Gastroesophageal sphincter (tissue), 4 donors: ENCODE results near the gene CNNM2. TPM values are rescaled to one million over a fixed set of nuclear protein-coding genes. Genes with fewer than 3 reads are reported as not detected.

Experiments used
- ATAC-seq: fragments of 150-250 bp; one replicate; pipeline ENCODE4 v1.9.1; 2016; ENCODE audit warnings: mild to moderate bottlenecking, moderate library complexity
- H3K27ac ChIP-seq, 4 donors: fragments of 200-600 bp; sonication (generic) in 3 of 4; 1 replicate in 3 of 4; 2 replicates in 1 of 4; pipeline ENCODE4 v1.5.1; 2016 to 2019
- H3K27me3 ChIP-seq: fragments of 200-600 bp; sonication (generic); one replicate; pipeline ENCODE4 v1.5.1; 2019
- H3K36me3 ChIP-seq, 2 donors: fragments of 200-600 bp; sonication (generic); one replicate each; pipeline ENCODE4 v1.5.1; 2019; ENCODE audit warnings: control low read depth in 1 of 2
- H3K4me1 ChIP-seq, 3 donors: fragments of 200-600 bp; sonication (generic); 1 replicate in 2 of 3; 2 replicates in 1 of 3; pipeline ENCODE4 v1.5.1; 2016 to 2019; ENCODE audit warnings: control low read depth in 2 of 3
- H3K4me3 ChIP-seq, 2 donors: fragments of 200-600 bp; sonication (generic); one replicate each; pipeline ENCODE4 v1.5.1; 2019; ENCODE audit warnings: mild to moderate bottlenecking in 1 of 2, moderate library complexity in 1 of 2
- H3K9me3 ChIP-seq, 3 donors: fragments of 200-600 bp; sonication (generic); one replicate each; pipeline ENCODE4 v1.5.1; 2017 to 2019; ENCODE audit warnings: control low read depth in 2 of 3
- CTCF ChIP-seq, 4 experiments: fragments of 200-600 bp in 2 of 4; fragments of 450-650 bp in 2 of 4; sonication (generic) in 1 of 4; IDR thresholded peaks; one replicate each; pipeline ENCODE4 v1.5.1; 2017 to 2019; ENCODE audit warnings: antibody characterized with exemption in 4 of 4, mild to moderate bottlenecking in 2 of 4, moderate library complexity in 2 of 4
- EP300 ChIP-seq: sonication (generic); formaldehyde crosslinking; IDR thresholded peaks from one replicate; pipeline ENCODE4 v1.6.1; 2017; ENCODE audit warnings: antibody characterized with exemption, mild to moderate bottlenecking
- POLR2A ChIP-seq, 2 donors: fragments of 450-650 bp; IDR thresholded peaks; one replicate each; pipeline ENCODE4 v1.6.1; 2017; ENCODE audit warnings: antibody characterized with exemption in 2 of 2, mild to moderate bottlenecking in 2 of 2, moderate library complexity in 1 of 2
- POLR2AphosphoS5 ChIP-seq: sonication (generic); formaldehyde crosslinking; IDR thresholded peaks from one replicate; pipeline ENCODE4 v1.6.1; 2017; ENCODE audit warnings: antibody characterized with exemption
- WGBS, 2 donors: methylation state at CpG; one replicate each; pipeline ENCODE4 v1.1.5; 2018; ENCODE audit warnings: low coverage in 1 of 2; 5-methylcytosine and 5-hydroxymethylcytosine counted together
- total RNA-seq, 4 donors: library from RNA; depleted of rRNA; stranded (reverse); fragments of >200 nt; gene quantifications; one replicate each; pipeline ENCODE4 v1.1.0, GENCODE V29; 2016

Gene CNNM2
- total RNA-seq, 4 donors from 2014 or later: 3.8 to 10.7 (median 7.5) TPM

- Histone ChIP-seq H3K27ac (no peak overlapping the region), H3K4me1 (peaks cover 6 to 53% (median 16%) of the 10 kb centered on the region in 3 donors), H3K4me3 (no peak overlapping the region), H3K36me3 (peaks cover 0 to 41% of the 10 kb centered on the region in 2 donors), H3K27me3 (no peaks in the 10 kb centered on the region), H3K9me3 (no peaks in the 10 kb centered on the region)
- 75 to 100% methylated on average over 1 of the region's 1 CpG for WGBS, 2 donors
- TF ChIP-seq EP300: no peak
- TF ChIP-seq POLR2A (IDR thresholded peaks at IDR 0.05): no peak
- no peak for TF ChIP-seq POLR2AphosphoS5
- no peak for TF ChIP-seq CTCF (IDR thresholded peaks at IDR 0.05)
- ATAC-seq: no peak
Measured at GRCh38 chr10:103105462-103105861, 187.4 kb downstream of the CNNM2 start.

- Histone ChIP-seq H3K9me3 (no peaks in the 10 kb centered on the region), H3K27me3 (no peaks in the 10 kb centered on the region), H3K36me3 (peaks cover 0 to 30% of the 10 kb centered on the region in 2 donors), H3K4me1 (peaks cover 13 to 63% (median 24%) of the 10 kb centered on the region in 3 donors), H3K27ac (no peak overlapping the region), H3K4me3 (no peak overlapping the region)
- TF ChIP-seq EP300: no peak
- TF ChIP-seq CTCF (IDR thresholded peaks at IDR 0.05): no peak
- no peak for TF ChIP-seq POLR2A (IDR thresholded peaks at IDR 0.05)
- TF ChIP-seq POLR2AphosphoS5: no peak
- no peak for ATAC-seq
Measured at GRCh38 chr10:103106539-103106938, 188.4 kb downstream of the CNNM2 start.

GRCh38 chr10:103109821-103110220 is 191.7 kb downstream of the CNNM2 start:
- peaks cover 0 to 9% of the 10 kb centered on the region in 2 donors for H3K36me3 ChIP-seq
- peaks cover 18 to 71% (median 37%) of the 10 kb centered on the region in 3 donors for H3K4me1 ChIP-seq
- TF ChIP-seq POLR2AphosphoS5 (no peak), CTCF (IDR thresholded peaks at IDR 0.05) (no peak), POLR2A (IDR thresholded peaks at IDR 0.05) (no peak), EP300 (no peak)
- H3K4me3 ChIP-seq: no peak overlapping the region
- ATAC-seq: no peak
- peak overlapping the region; percentile 70 to 86 (median 78) for H3K27ac ChIP-seq
- no peaks in the 10 kb centered on the region for H3K9me3 ChIP-seq
- 84 to 100% methylated on average over 2 of the region's 2 CpGs for whole genome bisulfite sequencing, 2 donors
- no peaks in the 10 kb centered on the region for H3K27me3 ChIP-seq

GRCh38 chr10:103110407-103110806 is 192.3 kb downstream of the CNNM2 start:
- Histone ChIP-seq H3K4me1 (peaks cover 18 to 73% (median 36%) of the 10 kb centered on the region in 3 donors), H3K27me3 (no peaks in the 10 kb centered on the region), H3K27ac (peak overlapping the region; percentile 70 to 86 (median 78)), H3K9me3 (no peaks in the 10 kb centered on the region), H3K4me3 (no peak overlapping the region), H3K36me3 (peaks cover 0 to 7% of the 10 kb centered on the region in 2 donors)
- no peak for TF ChIP-seq POLR2AphosphoS5
- TF ChIP-seq EP300: no peak
- TF ChIP-seq CTCF (IDR thresholded peaks at IDR 0.05): no peak
- no peak for TF ChIP-seq POLR2A (IDR thresholded peaks at IDR 0.05)
- ATAC-seq: peak; percentile 40

GRCh38 chr10:103111031-103111917 is 193.2 kb downstream of the CNNM2 start:
- Histone ChIP-seq H3K4me1 (peaks cover 18 to 77% (median 36%) of the 10 kb centered on the region in 3 donors), H3K9me3 (no peaks in the 10 kb centered on the region), H3K4me3 (no peak overlapping the region), H3K36me3 (no peaks in the 10 kb centered on the region), H3K27me3 (no peaks in the 10 kb centered on the region), H3K27ac (peak overlapping the region; percentile 70 to 86 (median 78))
- WGBS, 2 donors: 0 to 7% methylated on average over 2 of the region's 2 CpGs
- peak; percentile 95 for ATAC-seq
- TF ChIP-seq POLR2AphosphoS5: peak; percentile 51
- peak in 2 of 4 experiments; percentile 33 to 38 for TF ChIP-seq CTCF (IDR thresholded peaks at IDR 0.05)
- TF ChIP-seq POLR2A (IDR thresholded peaks at IDR 0.05): no peak
